GM18858 (cell line): ENCODE data around the gene ERF.
A peak's percentile ranks its signal among the peaks of the same experiment; 100 is the strongest.

Experiments used
- ATAC-seq: cut with Tn5 transposase; IDR thresholded peaks from one replicate; pipeline ENCODE4 v1.9.1; 2021; ENCODE audit not compliant: unreplicated experiment

ERF gene

GRCh38 chr19:42254089-42254849 is 659 bp downstream of the ERF start:
- no peak for ATAC-seq

- no peak for ATAC-seq
These were observed 1.5 kb downstream of the ERF start for GRCh38 chr19:42253245-42254088.

GRCh38 chr19:42252365-42253244 is 2.3 kb downstream of the ERF start:
- no peak for ATAC-seq

- no peak for ATAC-seq
These were observed 3.2 kb downstream of the ERF start for GRCh38 chr19:42251572-42252358.

- no peak for ATAC-seq
These were observed 4.0 kb downstream of the ERF start for GRCh38 chr19:42250666-42251531.

GRCh38 chr19:42250183-42250665 is 4.7 kb downstream of the ERF start:
- ATAC-seq, result no peak

- ATAC-seq, result no peak
These were observed 5.2 kb downstream of the ERF start for GRCh38 chr19:42249769-42250168.

- no peak for ATAC-seq
These were observed 5.7 kb downstream of the ERF start for GRCh38 chr19:42249149-42249750.

GRCh38 chr19:42248270-42249148 is 6.4 kb downstream of the ERF start:
- no peak for ATAC-seq

- no peak for ATAC-seq
These were observed 7.2 kb downstream of the ERF start for GRCh38 chr19:42247640-42248199.

- no peak for ATAC-seq
These were observed 7.8 kb downstream of the ERF start for GRCh38 chr19:42246922-42247639.

- ATAC-seq, result no peak
These were observed 8.6 kb downstream of the ERF start for GRCh38 chr19:42246143-42246921.

- ATAC-seq, result no peak
These were observed 9.7 kb downstream of the ERF start for GRCh38 chr19:42245231-42245630.

GRCh38 chr19:42244347-42245220 is 10.3 kb downstream of the ERF start:
- peak; percentile 29 for ATAC-seq
